HG03045 (cell line): ENCODE measurements around the gene UBE2E1.

ENCODE experiments used
- ATAC-seq: cut with Tn5 transposase; IDR thresholded peaks from one replicate; pipeline ENCODE4 v1.9.1; 2021; ENCODE audit warnings: mild to moderate bottlenecking, moderate library complexity; ENCODE audit not compliant: unreplicated experiment

The UBE2E1 gene

GRCh38 chr3:23793528-23794134 is 12.1 kb upstream of the UBE2E1 start:
- no peak for ATAC-seq

GRCh38 chr3:23795096-23795495 is 10.7 kb upstream of the UBE2E1 start:
- no peak for ATAC-seq

- no peak for ATAC-seq
These were observed 9.2 kb upstream of the UBE2E1 start for GRCh38 chr3:23796518-23796917.

- peak; percentile 77 for ATAC-seq
These were observed 8.3 kb upstream of the UBE2E1 start for GRCh38 chr3:23797491-23797890.

- no peak for ATAC-seq
These were observed 7.3 kb upstream of the UBE2E1 start for GRCh38 chr3:23798456-23798855.

GRCh38 chr3:23798876-23799275 is 6.9 kb upstream of the UBE2E1 start:
- no peak for ATAC-seq

- no peak for ATAC-seq
These were observed 5.0 kb upstream of the UBE2E1 start for GRCh38 chr3:23800731-23801130.

- no peak for ATAC-seq
These were observed 1.1 kb upstream of the UBE2E1 start for GRCh38 chr3:23804441-23805209.

- no peak for ATAC-seq
These were observed 534 bp upstream of the UBE2E1 start for GRCh38 chr3:23805210-23805632.

- peak; percentile 7 for ATAC-seq
These were observed 1.0 kb downstream of the UBE2E1 start for GRCh38 chr3:23806534-23807423.

- no peak for ATAC-seq
These were observed 1.8 kb downstream of the UBE2E1 start for GRCh38 chr3:23807424-23808015.

- no peak for ATAC-seq
These were observed 2.8 kb downstream of the UBE2E1 start for GRCh38 chr3:23808525-23808924.

- peak; percentile 20 for ATAC-seq
These were observed 3.5 kb downstream of the UBE2E1 start for GRCh38 chr3:23809294-23809693.

GRCh38 chr3:23809840-23810342 is 4.1 kb downstream of the UBE2E1 start:
- ATAC-seq = no peak

- ATAC-seq = peak; percentile 29
These were observed 4.8 kb downstream of the UBE2E1 start for GRCh38 chr3:23810343-23811184.

GRCh38 chr3:23811185-23811527 is 5.4 kb downstream of the UBE2E1 start:
- ATAC-seq = no peak

- peak; percentile 37 for ATAC-seq
These were observed 6.2 kb downstream of the UBE2E1 start for GRCh38 chr3:23811919-23812318.

GRCh38 chr3:23815879-23816278 is 10.1 kb downstream of the UBE2E1 start:
- ATAC-seq = no peak

GRCh38 chr3:23816721-23817120 is 11.0 kb downstream of the UBE2E1 start:
- no peak for ATAC-seq
